Measurements from ENCODE around the gene UPF3B.

Gene UPF3B

DNA sequence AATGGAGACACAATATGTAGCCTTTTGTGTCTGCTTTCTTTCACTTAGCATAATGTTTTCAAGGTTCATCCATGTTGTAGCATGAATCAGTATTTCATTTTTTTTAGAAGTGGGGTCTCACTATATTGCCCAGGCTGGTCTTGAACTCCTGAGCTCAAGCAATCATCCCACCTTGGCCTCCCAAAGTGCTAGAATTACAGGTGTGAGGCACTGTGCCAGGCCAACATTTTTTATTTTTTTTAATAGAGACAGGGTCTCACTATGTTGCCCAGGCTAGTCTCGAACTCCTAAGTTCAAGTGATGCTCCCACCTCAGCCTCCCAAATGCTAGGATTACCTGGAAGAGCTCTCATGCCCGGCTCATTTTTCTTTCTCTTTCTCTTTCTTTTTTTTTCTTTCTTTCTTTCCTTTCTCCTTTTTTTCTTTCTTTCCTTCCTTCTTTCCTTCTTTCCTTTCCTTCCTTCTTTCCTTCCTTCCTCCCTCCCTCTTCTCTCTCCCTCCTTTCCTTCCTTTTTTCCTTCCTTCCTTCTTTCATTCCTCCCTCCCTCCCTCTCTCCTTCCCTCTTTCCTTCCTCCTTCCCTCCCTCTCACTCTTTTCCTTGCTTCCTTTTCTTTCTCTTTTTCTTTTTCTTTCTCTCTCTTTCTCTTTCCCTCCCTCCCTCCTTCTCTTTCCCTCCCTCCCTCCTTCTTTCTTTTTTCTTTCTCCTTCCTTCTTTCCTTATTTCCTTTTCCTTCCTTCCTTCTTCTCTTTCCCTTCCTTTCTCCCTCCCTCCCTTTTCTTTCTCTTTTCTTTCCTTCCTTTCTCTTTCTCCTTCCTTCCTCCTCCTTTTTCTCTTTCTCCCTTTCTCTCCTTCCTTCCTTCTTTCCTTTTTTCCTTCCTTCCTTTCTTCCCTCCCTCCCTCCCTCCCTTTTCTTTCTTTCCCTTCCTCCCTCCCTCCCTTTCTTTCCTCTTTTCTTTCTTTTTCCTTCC lies 51.2 kb downstream of the UPF3B start:
- Mint-ChIP-seq H3K4me3 (no peak overlapping the region), H3K9me3 (no peaks in the 10 kb centered on the region), H3K27me3 (no peaks in the 10 kb centered on the region), H3K27ac (no peak overlapping the region), H3K4me1 (ENCODE audit: low read depth) (no peaks in the 10 kb centered on the region), H3K36me3 (ENCODE audit: low read depth) (no peaks in the 10 kb centered on the region)
- intact Hi-C loops (cut with micrococcal nuclease): no loop called here

DNA sequence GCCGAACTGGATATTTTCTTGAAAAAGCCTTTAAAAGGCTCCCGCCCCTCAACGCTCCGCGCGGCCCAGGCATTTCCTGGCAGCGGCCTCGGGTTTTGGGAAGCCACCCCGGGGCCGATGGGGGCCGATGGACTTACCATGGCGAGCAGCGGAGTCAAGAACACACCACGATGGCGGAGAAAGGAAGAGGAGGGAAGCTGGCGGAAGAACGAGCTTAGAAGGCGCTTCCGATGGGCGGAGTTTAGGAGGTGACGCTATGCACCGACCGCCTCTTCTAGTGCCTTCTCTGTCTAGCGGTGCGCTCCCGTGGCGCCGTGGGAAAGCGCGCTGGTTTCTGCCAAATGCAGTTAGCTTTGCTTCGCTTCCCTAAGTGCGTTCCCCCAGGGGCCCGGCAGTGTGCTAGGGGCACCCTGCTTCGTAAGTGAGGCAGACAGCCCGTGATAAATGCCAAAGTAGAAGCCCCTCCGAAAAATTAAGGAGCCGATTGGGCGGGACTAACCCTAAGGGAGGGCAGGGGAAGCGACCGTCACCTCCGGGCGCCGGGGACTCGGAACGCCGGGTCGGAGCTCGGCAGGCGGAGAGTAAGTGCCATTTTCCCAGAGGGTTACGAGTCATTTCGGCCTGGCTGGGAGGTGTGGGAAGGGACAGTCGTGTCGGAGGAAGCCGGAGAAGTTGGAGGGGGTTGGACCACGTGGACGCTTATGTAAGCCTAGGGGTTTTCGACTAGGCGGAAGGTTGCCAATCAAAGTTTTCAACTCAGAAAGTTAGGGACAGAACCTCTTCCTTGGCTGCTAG lies 61.1 kb downstream of the UPF3B start, which contains the start of gene RPL39:
TSS of gene RPL39 (minus strand) at position 194 of the 795 bp plus-strand sequence. CDS start at position 140, 54 bp downstream.
- H3K4me1 Mint-ChIP-seq (ENCODE audit: low read depth): peaks cover 12% of the 10 kb centered on the region
- no peaks in the 10 kb centered on the region for H3K27me3 Mint-ChIP-seq
- no peaks in the 10 kb centered on the region for H3K9me3 Mint-ChIP-seq
- peak within 1 kb of the TSS; percentile 88 for H3K4me3 Mint-ChIP-seq
- intact Hi-C loops (cut with micrococcal nuclease): loop anchor here (2.0 to 5.0 kb wide), 3 partner anchors 34 to 151 kb away; partner anchors contain the start of genes NDUFA1, NKAP, RNF113A and SOWAHD
- H3K27ac Mint-ChIP-seq: peak within 1 kb of the TSS; percentile 92
- peaks cover 38% of the 10 kb centered on the region for H3K36me3 Mint-ChIP-seq (ENCODE audit: low read depth)

DNA sequence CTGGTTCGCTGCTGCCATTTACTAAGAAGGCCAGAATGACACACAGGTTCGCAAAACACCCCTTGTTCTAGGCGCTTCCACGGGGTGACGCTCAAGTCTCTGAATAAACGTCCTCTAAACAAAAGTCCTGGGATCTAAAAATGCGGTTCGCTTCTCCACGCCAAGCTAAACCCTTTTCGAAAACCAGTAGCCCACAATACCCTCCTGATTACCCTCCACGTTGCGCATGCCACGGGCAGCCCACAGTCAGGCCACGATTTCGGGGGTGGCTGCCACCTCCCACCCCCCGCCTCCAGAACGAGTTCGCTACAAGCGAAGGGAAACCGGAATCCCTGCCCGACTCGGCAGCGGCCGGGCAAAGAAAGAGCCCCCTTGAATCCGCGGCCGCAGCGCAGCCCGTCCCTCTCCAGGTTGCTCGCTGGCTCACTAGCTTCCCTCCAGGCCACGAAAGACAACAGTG lies 61.8 kb downstream of the UPF3B start:
- intact Hi-C loops (cut with micrococcal nuclease): loop anchor here (5.0 kb wide), 2 partner anchors 34 to 151 kb away; partner anchors contain the start of genes NKAP and SOWAHD
- Mint-ChIP-seq H3K9me3 (no peaks in the 10 kb centered on the region), H3K4me1 (ENCODE audit: low read depth) (peaks cover 12% of the 10 kb centered on the region), H3K4me3 (peak overlapping the region; percentile 88), H3K36me3 (ENCODE audit: low read depth) (peaks cover 44% of the 10 kb centered on the region), H3K27me3 (no peaks in the 10 kb centered on the region), H3K27ac (peak overlapping the region; percentile 92)

DNA sequence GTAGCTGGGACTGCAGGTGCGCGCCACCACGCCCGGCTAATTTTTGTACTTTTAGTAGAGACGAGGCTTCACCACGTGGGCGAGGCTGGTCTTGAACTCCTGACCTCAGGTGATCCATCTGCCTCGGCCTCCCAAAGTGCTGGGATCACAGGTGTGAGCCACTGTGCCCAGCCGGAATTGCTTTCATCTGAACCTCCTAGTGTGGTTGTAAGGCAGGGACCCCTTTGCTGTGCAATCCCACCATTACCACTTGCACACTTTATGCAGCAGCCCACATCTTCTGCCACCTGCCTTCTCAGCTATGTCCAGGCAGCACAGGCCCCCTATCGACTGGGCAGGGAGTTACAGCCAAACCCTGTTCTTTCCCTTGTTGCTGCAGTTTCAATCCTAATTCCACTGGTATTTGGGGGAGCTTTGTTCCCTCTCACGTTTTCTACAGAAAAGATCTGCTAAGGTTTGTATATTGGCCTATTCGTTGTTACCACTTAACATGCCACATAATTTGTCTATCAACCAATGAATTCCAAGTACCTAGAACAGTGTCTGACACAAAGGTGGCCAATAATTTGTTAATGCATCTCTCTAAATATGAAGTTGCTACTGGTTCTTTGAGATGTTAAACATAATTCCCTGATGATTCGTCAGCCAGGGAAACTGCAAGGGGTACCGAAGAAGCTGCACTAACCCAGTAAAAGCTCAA lies 67.9 kb downstream of the UPF3B start:
- intact Hi-C loops (cut with micrococcal nuclease): no loop called here
- H3K27ac Mint-ChIP-seq: no peak overlapping the region
- no peaks in the 10 kb centered on the region for H3K27me3 Mint-ChIP-seq
- H3K9me3 Mint-ChIP-seq: no peaks in the 10 kb centered on the region
- peaks cover 34% of the 10 kb centered on the region for H3K4me1 Mint-ChIP-seq (ENCODE audit: low read depth)
- H3K36me3 Mint-ChIP-seq (ENCODE audit: low read depth): peaks cover 76% of the 10 kb centered on the region
- H3K4me3 Mint-ChIP-seq: no peak overlapping the region

Data from dendritic cell treated with granulocyte-macrophage colony-stimulating factor and Interleukin-4, amounts not matched to agents 40 ng/mL and 50 ng/mL, for 4 days (primary cell).